ENCODE data around the gene ITPK1.

DNA sequence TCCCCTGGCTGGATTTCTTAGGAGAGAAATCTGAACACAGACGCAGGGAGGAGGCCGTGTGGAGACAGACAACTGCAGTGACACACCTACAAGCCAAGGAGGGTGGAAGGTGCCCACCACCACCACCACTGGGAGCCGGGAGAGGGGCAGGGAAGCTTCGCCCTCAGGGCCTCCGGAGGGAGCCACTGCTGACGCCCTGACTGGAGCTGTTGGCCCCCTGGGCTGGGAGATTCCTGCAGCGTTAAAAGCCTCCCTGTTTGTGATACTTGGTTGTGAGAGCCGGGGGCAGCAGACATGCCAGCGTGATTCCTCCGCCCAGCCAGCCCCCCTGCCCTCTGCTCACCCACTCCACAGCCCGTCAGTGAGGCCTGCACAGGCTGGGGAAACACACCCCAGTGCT lies 120.8 kb downstream of the ITPK1 start:
- TF ChIP-seq, protein P1, sequence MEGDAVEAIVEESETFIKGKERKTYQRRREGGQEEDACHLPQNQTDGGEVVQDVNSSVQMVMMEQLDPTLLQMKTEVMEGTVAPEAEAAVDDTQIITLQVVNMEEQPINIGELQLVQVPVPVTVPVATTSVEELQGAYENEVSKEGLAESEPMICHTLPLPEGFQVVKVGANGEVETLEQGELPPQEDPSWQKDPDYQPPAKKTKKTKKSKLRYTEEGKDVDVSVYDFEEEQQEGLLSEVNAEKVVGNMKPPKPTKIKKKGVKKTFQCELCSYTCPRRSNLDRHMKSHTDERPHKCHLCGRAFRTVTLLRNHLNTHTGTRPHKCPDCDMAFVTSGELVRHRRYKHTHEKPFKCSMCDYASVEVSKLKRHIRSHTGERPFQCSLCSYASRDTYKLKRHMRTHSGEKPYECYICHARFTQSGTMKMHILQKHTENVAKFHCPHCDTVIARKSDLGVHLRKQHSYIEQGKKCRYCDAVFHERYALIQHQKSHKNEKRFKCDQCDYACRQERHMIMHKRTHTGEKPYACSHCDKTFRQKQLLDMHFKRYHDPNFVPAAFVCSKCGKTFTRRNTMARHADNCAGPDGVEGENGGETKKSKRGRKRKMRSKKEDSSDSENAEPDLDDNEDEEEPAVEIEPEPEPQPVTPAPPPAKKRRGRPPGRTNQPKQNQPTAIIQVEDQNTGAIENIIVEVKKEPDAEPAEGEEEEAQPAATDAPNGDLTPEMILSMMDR (IDR thresholded peaks at IDR 0.05), result no peak
- TF ChIP-seq POLR2A (IDR thresholded peaks at IDR 0.05; ENCODE audit: low read depth) (no peak), POLR2AphosphoS5 (IDR thresholded peaks at IDR 0.05) (no peak), EP300 (IDR thresholded peaks at IDR 0.05) (no peak)

Measured in esophagus muscularis mucosa (tissue), 4 donors.